H1 (cell line): Measurements from ENCODE around the gene DCP2. TPM values are rescaled to one million over a fixed set of nuclear protein-coding genes. Genes with fewer than 3 reads are reported as not detected.

Experiments used
- ATF3 ChIP-seq: IDR thresholded peaks from 2 replicates; pipeline ENCODE4 v1.6.1; 2011; ENCODE audit warnings: low read depth, mild to moderate bottlenecking, low read length; ENCODE audit not compliant: insufficient read depth
- CBX5 ChIP-seq: fragments of 300-800, 300-1000 bp; sonication (generic); IDR thresholded peaks from 2 replicates; pipeline ENCODE4 v1.7.1; 2016; ENCODE audit warnings: antibody characterized with exemption, low read length, low read depth
- CHD2 ChIP-seq: IDR thresholded peaks from 2 replicates; pipeline ENCODE4 v1.6.1; 2012; ENCODE audit warnings: low read length, improper control_type of control experiment
- EZH2 ChIP-seq: fragments of 200-600 bp; sonication (generic); IDR thresholded peaks from 2 replicates; pipeline ENCODE4 v1.7.1; 2012; ENCODE audit warnings: low read depth, mild to moderate bottlenecking, moderate library complexity, low read length, inconsistent platforms; ENCODE audit not compliant: severe bottlenecking
- NRF1 ChIP-seq: IDR thresholded peaks from 2 replicates; pipeline ENCODE4 v1.6.1; 2011; ENCODE audit warnings: mild to moderate bottlenecking, low read depth, low read length, improper control_type of control experiment
- POLR2A ChIP-seq, 2 experiments: IDR thresholded peaks; 1 replicate in 1 of 2; 2 replicates in 1 of 2; pipeline ENCODE4 v1.6.1; 2011; ENCODE audit warnings: low read depth in 2 of 2, low read length in 2 of 2, mild to moderate bottlenecking in 2 of 2; ENCODE audit errors: control extremely low read depth in 1 of 2
- RNF2 ChIP-seq: fragments of 200-900, 300-1000 bp; sonication (generic); IDR thresholded peaks from 2 replicates; pipeline ENCODE4 v1.7.1; 2016; ENCODE audit warnings: borderline replicate concordance, low read depth, mild to moderate bottlenecking, antibody characterized with exemption, low read length; ENCODE audit not compliant: poor library complexity, severe bottlenecking; ENCODE audit errors: missing control alignments
- polyA plus RNA-seq, 7 experiments: library from polyadenylated mRNA; depleted of rRNA in 3 of 7; stranded (reverse) in 5 of 7; unstranded in 2 of 7; fragments of >200 nt in 5 of 7; fragments of 200-250 nt in 2 of 7; gene quantifications; 1 replicate in 5 of 7; 2 replicates in 1 of 7; 4 replicates in 1 of 7; pipeline versions ENCODE4 v1.2.1 to v1.2.3, GENCODE V29; 2011 to 2013; ENCODE audit warnings: missing spikeins in 2 of 7, mixed read lengths in 2 of 7
- total RNA-seq: library from RNA; stranded (reverse); fragmentation: NEBNext Ultra II Directional; extraction: Animal tissue kit (Norgen Biotek cat#: 25700); gene quantifications from 2 replicates; pipeline ENCODE4 v1.2.1, GENCODE V29; 2021

The DCP2 gene
- total and polyA plus RNA-seq, 2 of the 8 experiments (the other 6 are each of a cell fraction or from before 2014, with no cell fraction given): 14.4 to 162 TPM

GRCh38 chr5:113060408-113061025 lies 83.9 kb downstream of the DCP2 start (continued):
- TF ChIP-seq ATF3 (no peak), CBX5 (no peak), POLR2A (IDR thresholded peaks at IDR 0.05; ENCODE audit: control extremely low read depth in 1 of 2, low read depth in 2 of 2, low read length in 2 of 2) (no peak), CHD2 (no peak), EZH2 (no peak), NRF1 (no peak), RNF2 (no peak)
